HEK293 (cell line): ENCODE data around the gene PAX3.

Experiments
- CTCF ChIP-seq: fragments of 450-650 bp; formaldehyde crosslinking; IDR thresholded peaks from 2 replicates; pipeline ENCODE4 v1.5.1; 2016; ENCODE audit warnings: missing biosample characterization, missing genetic modification characterization
- OVOL3 ChIP-seq: fragments of 450-650 bp; formaldehyde crosslinking; IDR thresholded peaks from 2 replicates; pipeline ENCODE4 v1.5.1; 2016; ENCODE audit warnings: missing biosample characterization, missing genetic modification characterization
- SP2 ChIP-seq: fragments of 450-650 bp; formaldehyde crosslinking; IDR thresholded peaks from 2 replicates; pipeline ENCODE4 v1.5.1; 2016; ENCODE audit warnings: missing biosample characterization, missing genetic modification characterization
- ZNF184 ChIP-seq: fragments of 450-650 bp; IDR thresholded peaks from 2 replicates; pipeline ENCODE4 v1.5.1; 2018; ENCODE audit warnings: missing biosample characterization, mild to moderate bottlenecking, missing genetic modification characterization
- ZNF202 ChIP-seq: fragments of 450-650 bp; formaldehyde crosslinking; IDR thresholded peaks from 2 replicates; pipeline ENCODE4 v1.5.1; 2016; ENCODE audit warnings: missing biosample characterization, missing genetic modification characterization, borderline replicate concordance
- ZNF76 ChIP-seq: fragments of 450-650 bp; formaldehyde crosslinking; IDR thresholded peaks from 2 replicates; pipeline ENCODE4; 2016; ENCODE audit warnings: low read depth, missing biosample characterization, missing genetic modification characterization, borderline replicate concordance
- ZXDB ChIP-seq: fragments of 450-650 bp; formaldehyde crosslinking; IDR thresholded peaks from 2 replicates; pipeline ENCODE4 v1.5.1; 2016; ENCODE audit warnings: missing biosample characterization, missing genetic modification characterization
- TF ChIP-seq, protein P1 (sequence below): fragments of 450-650 bp; IDR thresholded peaks from 2 replicates; pipeline ENCODE4 v1.5.1; 2018; ENCODE audit warnings: missing biosample characterization, missing genetic modification characterization

DNA sequence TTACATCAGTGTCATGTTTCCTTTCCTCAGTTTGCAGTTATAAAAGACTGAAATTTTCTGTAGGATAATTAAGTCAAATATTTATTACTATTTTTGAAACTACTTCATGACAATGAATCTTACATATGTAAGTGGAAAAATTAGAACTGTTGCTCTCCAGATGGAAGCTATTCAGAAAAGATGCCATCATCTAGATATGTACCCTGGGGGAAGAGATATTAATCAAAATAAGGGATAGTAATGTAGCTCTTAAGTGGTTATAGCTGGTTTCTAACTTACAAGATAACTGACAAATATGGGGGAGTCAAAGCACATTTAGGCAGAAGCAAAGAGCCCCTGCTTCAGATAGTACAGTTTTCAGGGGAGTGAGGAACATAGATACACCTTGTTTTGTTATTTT, 38.1 kb upstream of the PAX3 start:
- TF ChIP-seq, protein P1, sequence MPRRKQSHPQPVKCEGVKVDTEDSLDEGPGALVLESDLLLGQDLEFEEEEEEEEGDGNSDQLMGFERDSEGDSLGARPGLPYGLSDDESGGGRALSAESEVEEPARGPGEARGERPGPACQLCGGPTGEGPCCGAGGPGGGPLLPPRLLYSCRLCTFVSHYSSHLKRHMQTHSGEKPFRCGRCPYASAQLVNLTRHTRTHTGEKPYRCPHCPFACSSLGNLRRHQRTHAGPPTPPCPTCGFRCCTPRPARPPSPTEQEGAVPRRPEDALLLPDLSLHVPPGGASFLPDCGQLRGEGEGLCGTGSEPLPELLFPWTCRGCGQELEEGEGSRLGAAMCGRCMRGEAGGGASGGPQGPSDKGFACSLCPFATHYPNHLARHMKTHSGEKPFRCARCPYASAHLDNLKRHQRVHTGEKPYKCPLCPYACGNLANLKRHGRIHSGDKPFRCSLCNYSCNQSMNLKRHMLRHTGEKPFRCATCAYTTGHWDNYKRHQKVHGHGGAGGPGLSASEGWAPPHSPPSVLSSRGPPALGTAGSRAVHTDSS = no peak
- TF ChIP-seq ZNF184 (tag by site-specific recombination) = no peak
- no peak for TF ChIP-seq CTCF (tag by site-specific recombination)
- no peak for TF ChIP-seq ZNF202 (tag by site-specific recombination)
- TF ChIP-seq ZXDB (tag by site-specific recombination) = no peak
- TF ChIP-seq OVOL3 (tag by site-specific recombination) = no peak
- TF ChIP-seq ZNF76 (tag by site-specific recombination) = no peak
- no peak for TF ChIP-seq SP2 (tag by site-specific recombination)
